GM12878 (cell line): ENCODE results near the gene NPM1. TPM values are rescaled to one million over a fixed set of nuclear protein-coding genes. Genes with fewer than 3 reads are reported as not detected.

Source experiments
- ATAC-seq: fragments of 200-7000 bp; cut with Tn5 transposase; 3 replicates; pipeline ENCODE4 v1.9.1; 2020; ENCODE audit warnings: mild to moderate bottlenecking, moderate library complexity
- BruUV-seq: library from RNA; stranded (reverse); fragments of 400-500 nt; replicated peaks from 2 replicates; lab custom pipeline; 2021; lab: Mats Ljungman, UMichigan
- CTCF ChIA-PET: fragments of 300-600 bp; sonication (Branson Sonifier 250); formaldehyde crosslinking; extraction: SDS; loops from one replicate; lab custom pipeline; 2021; ENCODE audit warnings: inconsistent platforms; lab: Yijun Ruan, JAX
- POLR2A ChIA-PET: fragments of 350-600 bp; formaldehyde crosslinking; extraction: SDS; loops from one replicate; lab custom pipeline; 2021; ENCODE audit warnings: inconsistent platforms; lab: Charles Lee
- RAD21 ChIA-PET: fragments of 300-600 bp; sonication (Branson Sonifier 250); formaldehyde crosslinking; loops from one replicate; lab custom pipeline; 2023; ENCODE audit warnings: antibody characterized with exemption; ENCODE audit not compliant: unreplicated experiment; lab: Charles Lee
- SMC1A ChIA-PET: fragments of 300-600 bp; sonication (Branson Sonifier 250); formaldehyde crosslinking; loops from one replicate; lab custom pipeline; 2023; ENCODE audit not compliant: unreplicated experiment, uncharacterized antibody; lab: Charles Lee
- DNase-seq: peaks from one replicate; pipeline ENCODE4 v3.0.0-alpha.2; 2011; ENCODE audit warnings: low read depth, low spot score
- FAIRE-seq: peaks from 3 replicates; lab custom pipeline; 2011; peaks lifted over from hg19 to GRCh38; lab: Jason Lieb, UNC
- H2AFZ ChIP-seq: 2 replicates; pipeline ENCODE4 v1.6.0; 2011; ENCODE audit warnings: low read depth, low read length, control low read depth; ENCODE audit not compliant: control insufficient read depth
- H3K27ac ChIP-seq: 2 replicates; pipeline ENCODE4 v1.5.1; 2011; ENCODE audit warnings: control low read depth; ENCODE audit not compliant: control insufficient read depth, insufficient read depth
- H3K27me3 ChIP-seq, 2 experiments: replicated peaks in 1 of 2; 2 replicates each; pipeline versions ENCODE4 v1.6.0 to v1.6.1; 2011; ENCODE audit warnings: low read length in 1 of 2; ENCODE audit not compliant: control insufficient read depth in 2 of 2, insufficient read depth in 2 of 2
- H3K36me3 ChIP-seq, 2 experiments: 2 replicates each; pipeline ENCODE4 v1.5.1; 2011; ENCODE audit warnings: low read length in 1 of 2; ENCODE audit not compliant: control insufficient read depth in 2 of 2, insufficient read depth in 2 of 2
- H3K4me1 ChIP-seq: 2 replicates; pipeline ENCODE4 v1.6.1; 2011; ENCODE audit warnings: mild to moderate bottlenecking, low read length, moderate library complexity, mixed read lengths; ENCODE audit not compliant: control insufficient read depth, insufficient read depth
- H3K4me2 ChIP-seq: 2 replicates; pipeline ENCODE4 v1.6.0; 2011; ENCODE audit warnings: control low read depth; ENCODE audit not compliant: control insufficient read depth, insufficient read depth
- H3K4me3 ChIP-seq: fragments of 200-600 bp; sonication (generic); 2 replicates; pipeline ENCODE4 v1.5.1; 2016
- H3K79me2 ChIP-seq: 2 replicates; pipeline ENCODE4 v1.6.0; 2011; ENCODE audit warnings: low read length; ENCODE audit not compliant: control insufficient read depth, insufficient read depth
- H3K9ac ChIP-seq: 2 replicates; pipeline ENCODE4 v1.8.0; 2011; ENCODE audit warnings: low read length, control low read depth, mixed read lengths; ENCODE audit not compliant: control insufficient read depth, insufficient read depth
- H3K9me3 ChIP-seq: replicated peaks from 3 replicates; pipeline ENCODE4 v1.5.1; 2011; ENCODE audit warnings: mild to moderate bottlenecking, low read length; ENCODE audit not compliant: control insufficient read depth, insufficient read depth
- H4K20me1 ChIP-seq: 2 replicates; pipeline ENCODE4 v1.6.0; 2011; ENCODE audit not compliant: control insufficient read depth, insufficient read depth
- EZH2 ChIP-seq: IDR thresholded peaks from 2 replicates; pipeline ENCODE4 v1.6.1; 2012; ENCODE audit warnings: low read depth, mild to moderate bottlenecking, control low read depth, inconsistent platforms, low read length, borderline replicate concordance; ENCODE audit not compliant: control insufficient read depth
- HDAC2 ChIP-seq: fragments of 200-600 bp; sonication (generic); IDR thresholded peaks from 2 replicates; pipeline ENCODE4 v1.6.1; 2017
- MTA2 ChIP-seq: fragments of 450-650 bp; IDR thresholded peaks from 2 replicates; pipeline ENCODE4 v1.6.1; 2016; ENCODE audit warnings: low read depth, mild to moderate bottlenecking, moderate library complexity
- NFXL1 ChIP-seq: fragments of 450-650 bp; IDR thresholded peaks from 2 replicates; pipeline ENCODE4 v1.6.1; 2017; ENCODE audit warnings: antibody characterized with exemption, mild to moderate bottlenecking, borderline replicate concordance
- PAX5 ChIP-seq: IDR thresholded peaks from 2 replicates; pipeline ENCODE4 v1.6.1; 2011; ENCODE audit warnings: low read depth, low read length, borderline replicate concordance
- RB1 ChIP-seq: fragments of 450-650 bp; formaldehyde crosslinking; IDR thresholded peaks from 2 replicates; pipeline ENCODE4 v1.6.1; 2017; ENCODE audit warnings: mild to moderate bottlenecking, borderline replicate concordance
- SUZ12 ChIP-seq: fragments of 200-600 bp; sonication (generic); IDR thresholded peaks from one replicate; pipeline ENCODE4 v1.6.1; 2018; ENCODE audit warnings: antibody characterized with exemption, mild to moderate bottlenecking; ENCODE audit not compliant: unreplicated experiment
- ZNF217 ChIP-seq: fragments of 450-650 bp; IDR thresholded peaks from 2 replicates; pipeline ENCODE4 v1.6.1; 2017; ENCODE audit warnings: antibody characterized with exemption, mild to moderate bottlenecking
- WGBS: methylation state at CpG from one replicate; pipeline ENCODE4 v1.1.6; 2016; ENCODE audit warnings: low lambda C conversion rate; ENCODE audit not compliant: insufficient replicate concordance, insufficient coverage; ENCODE audit errors: missing lambda C conversion rate; 5-methylcytosine and 5-hydroxymethylcytosine counted together
- in situ Hi-C: fragments of 300-500 bp; cut with MboI; formaldehyde crosslinking; loops from 9 replicates; pipeline ENCODE4 v1.14.3; 2018; ENCODE audit warnings: mixed read lengths
- intact Hi-C: fragments of 100-400 bp; cut with micrococcal nuclease; formaldehyde crosslinking; loops from one replicate; pipeline ENCODE4 v1.14.2; 2022; ENCODE audit not compliant: unreplicated experiment
- polyA plus RNA-seq, 11 experiments: library from polyadenylated mRNA; depleted of rRNA in 4 of 11; unstranded in 6 of 11; stranded (reverse) in 5 of 11; fragments of >200 nt; fragmentation: Nextera tagmentation in 4 of 11; fragmentation: Illumina TruSeq in 1 of 11; extraction: Ambion mirVana in 4 of 11; extraction: Trizol in 1 of 11; gene quantifications; 1 replicate in 1 of 11; 2 replicates in 10 of 11; pipeline versions ENCODE4 v1.2.1 to v1.2.3, GENCODE V29; 2011 to 2016; ENCODE audit warnings: inconsistent platforms in 2 of 11, missing spikeins in 2 of 11, low read depth in 1 of 11
- total RNA-seq, 4 experiments: library from RNA; depleted of rRNA in 3 of 4; stranded (reverse); fragments of >200 nt in 3 of 4; fragmentation: Illumina TruSeq in 1 of 4; extraction: Trizol in 1 of 4; gene quantifications; 2 replicates each; pipeline versions ENCODE4 v1.2.1 to v1.2.3, GENCODE V29; 2013 to 2021

The NPM1 gene
- total and polyA plus RNA-seq, 10 of the 15 experiments (the other 5 are each of a cell fraction or from before 2014, with no cell fraction given): 1,843 to 5,466 (median 2,866) TPM

GRCh38 chr5:171421331-171422262, 33.9 kb downstream of the NPM1 start:
- no peaks in the 10 kb centered on the region for H3K36me3 ChIP-seq
- no peaks in the 10 kb centered on the region for H3K79me2 ChIP-seq
- CTCF ChIA-PET: interaction anchor here (0.6 kb wide), 1 partner anchor 812 kb away, joined by 4 read pairs; no protein-coding TSS in a partner anchor
- intact Hi-C loops (loop anchor here (10.0 kb wide), 1 partner anchor 183 kb away; no protein-coding TSS in a partner anchor), in situ Hi-C loops (loop anchor here (25.0 kb wide), 1 partner anchor 866 kb away; the partner anchor contains the start of gene UBTD2)
- no peak for TF ChIP-seq EZH2
- TF ChIP-seq RB1: no peak
- TF ChIP-seq MTA2: no peak
- no peak for TF ChIP-seq SUZ12
- TF ChIP-seq PAX5: no peak
- no peak for TF ChIP-seq ZNF217
- no peak for TF ChIP-seq HDAC2
- no peak for TF ChIP-seq NFXL1
- H3K9me3 ChIP-seq: no peaks in the 10 kb centered on the region
- BruUV-seq: no TSS peak
- H2AFZ ChIP-seq: no peak overlapping the region
- no peak for ATAC-seq
- no peak overlapping the region for H3K27ac ChIP-seq
- peaks cover 7% of the 10 kb centered on the region for H3K4me1 ChIP-seq
- no peak overlapping the region for H3K9ac ChIP-seq
- H3K4me3 ChIP-seq: no peak overlapping the region
- RAD21 ChIA-PET: no interaction called here
- SMC1A ChIA-PET: interaction anchor here (1.1 kb wide), 1 partner anchor 9 kb away, joined by 3 read pairs; no protein-coding TSS in a partner anchor
- no peak for DNase-seq
- H3K4me2 ChIP-seq: no peak overlapping the region
- H3K27me3 ChIP-seq: peaks cover 4 to 5% of the 10 kb centered on the region in 2 experiments; a peak in 3 of 4 replicates
- WGBS: 66% methylated on average over 16 of the region's 16 CpGs
- no peaks in the 10 kb centered on the region for H4K20me1 ChIP-seq
- POLR2A ChIA-PET: interaction anchor here (0.6 kb wide), 1 partner anchor 270 kb away, joined by 3 read pairs; no protein-coding TSS in a partner anchor
- no peak for FAIRE-seq
